Mesothelial cell of epicardium (in vitro differentiated cells): ENCODE measurements around the gene GRM1. TPM values are rescaled to one million over a fixed set of nuclear protein-coding genes. Genes with fewer than 3 reads are reported as not detected.

Experiments used
- DNase-seq, 2 experiments: peaks; one replicate each; pipeline ENCODE4 v3.0.0; 2021; ENCODE audit warnings: low spot score in 2 of 2; ENCODE audit not compliant: unreplicated experiment in 2 of 2
- H3K27ac Mint-ChIP-seq: 2 replicates; pipeline ENCODE4 v1.8.0; 2021; ENCODE audit warnings: mixed read lengths
- H3K27me3 Mint-ChIP-seq: 2 replicates; pipeline ENCODE4 v1.8.0; 2021; ENCODE audit warnings: low read depth, mixed read lengths
- H3K36me3 Mint-ChIP-seq: 2 replicates; pipeline ENCODE4 v1.8.0; 2021; ENCODE audit warnings: mixed read lengths
- H3K4me1 Mint-ChIP-seq: 2 replicates; pipeline ENCODE4 v1.8.0; 2021; ENCODE audit warnings: mixed read lengths
- H3K4me3 Mint-ChIP-seq: 2 replicates; pipeline ENCODE4 v1.8.0; 2021; ENCODE audit warnings: mild to moderate bottlenecking, moderate library complexity, mixed read lengths
- H3K9me3 Mint-ChIP-seq: 2 replicates; pipeline ENCODE4 v1.8.0; 2021; ENCODE audit warnings: mixed read lengths
- total RNA-seq: library from RNA; stranded (reverse); gene quantifications from 3 replicates; pipeline ENCODE4 v1.2.1, GENCODE V29; 2021
- TF ChIP-seq, protein P1 (sequence below): fragments of 200-600 bp; sonication (generic); IDR thresholded peaks from one replicate; pipeline ENCODE4 v1.5.0; 2021; ENCODE audit warnings: antibody characterized with exemption; ENCODE audit not compliant: unreplicated experiment

GRM1 gene
- total RNA-seq, 1 donor from 2014 or later = 0.16 TPM

DNA sequence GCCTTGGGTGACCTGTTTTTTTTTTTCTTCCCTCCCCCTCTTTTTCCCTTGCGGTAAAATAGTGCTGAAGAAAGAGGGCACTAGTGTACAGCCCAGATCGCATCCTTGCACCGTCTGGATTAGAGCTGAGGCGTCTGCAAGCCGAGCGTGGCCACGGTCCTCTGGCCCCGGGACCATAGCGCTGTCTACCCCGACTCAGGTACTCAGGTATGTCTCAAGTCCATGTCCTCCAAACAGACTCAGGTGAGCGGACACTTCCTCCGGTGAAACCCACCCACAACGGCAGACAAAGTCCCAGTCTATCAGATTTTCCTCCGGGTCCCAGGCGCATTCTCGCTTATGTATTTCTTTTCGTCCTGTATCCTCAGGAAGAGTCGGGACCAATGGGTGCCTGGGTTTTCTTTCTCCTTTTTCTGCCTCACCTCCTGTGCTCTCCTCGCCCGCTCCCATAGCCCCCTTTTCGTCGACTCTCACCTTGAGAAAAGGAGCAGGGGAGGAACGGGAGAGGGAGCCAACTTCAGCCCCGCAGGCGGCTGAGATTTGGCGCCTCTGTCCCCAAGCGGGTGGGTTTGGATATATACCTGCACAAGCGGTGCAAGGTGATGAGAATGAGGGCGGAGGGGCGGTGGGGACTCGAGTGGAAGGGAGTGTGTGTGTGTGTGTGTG lies 1.1 kb upstream of the GRM1 start:
- Mint-ChIP-seq H3K4me1 (peaks cover 2% of the 10 kb centered on the region), H3K27ac (no peak overlapping the region), H3K27me3 (peaks cover 87% of the 10 kb centered on the region), H3K9me3 (no peaks in the 10 kb centered on the region), H3K4me3 (no peak overlapping the region), H3K36me3 (no peaks in the 10 kb centered on the region)
- TF ChIP-seq, protein P1, sequence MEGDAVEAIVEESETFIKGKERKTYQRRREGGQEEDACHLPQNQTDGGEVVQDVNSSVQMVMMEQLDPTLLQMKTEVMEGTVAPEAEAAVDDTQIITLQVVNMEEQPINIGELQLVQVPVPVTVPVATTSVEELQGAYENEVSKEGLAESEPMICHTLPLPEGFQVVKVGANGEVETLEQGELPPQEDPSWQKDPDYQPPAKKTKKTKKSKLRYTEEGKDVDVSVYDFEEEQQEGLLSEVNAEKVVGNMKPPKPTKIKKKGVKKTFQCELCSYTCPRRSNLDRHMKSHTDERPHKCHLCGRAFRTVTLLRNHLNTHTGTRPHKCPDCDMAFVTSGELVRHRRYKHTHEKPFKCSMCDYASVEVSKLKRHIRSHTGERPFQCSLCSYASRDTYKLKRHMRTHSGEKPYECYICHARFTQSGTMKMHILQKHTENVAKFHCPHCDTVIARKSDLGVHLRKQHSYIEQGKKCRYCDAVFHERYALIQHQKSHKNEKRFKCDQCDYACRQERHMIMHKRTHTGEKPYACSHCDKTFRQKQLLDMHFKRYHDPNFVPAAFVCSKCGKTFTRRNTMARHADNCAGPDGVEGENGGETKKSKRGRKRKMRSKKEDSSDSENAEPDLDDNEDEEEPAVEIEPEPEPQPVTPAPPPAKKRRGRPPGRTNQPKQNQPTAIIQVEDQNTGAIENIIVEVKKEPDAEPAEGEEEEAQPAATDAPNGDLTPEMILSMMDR = no peak
- DNase-seq = no peak

DNA sequence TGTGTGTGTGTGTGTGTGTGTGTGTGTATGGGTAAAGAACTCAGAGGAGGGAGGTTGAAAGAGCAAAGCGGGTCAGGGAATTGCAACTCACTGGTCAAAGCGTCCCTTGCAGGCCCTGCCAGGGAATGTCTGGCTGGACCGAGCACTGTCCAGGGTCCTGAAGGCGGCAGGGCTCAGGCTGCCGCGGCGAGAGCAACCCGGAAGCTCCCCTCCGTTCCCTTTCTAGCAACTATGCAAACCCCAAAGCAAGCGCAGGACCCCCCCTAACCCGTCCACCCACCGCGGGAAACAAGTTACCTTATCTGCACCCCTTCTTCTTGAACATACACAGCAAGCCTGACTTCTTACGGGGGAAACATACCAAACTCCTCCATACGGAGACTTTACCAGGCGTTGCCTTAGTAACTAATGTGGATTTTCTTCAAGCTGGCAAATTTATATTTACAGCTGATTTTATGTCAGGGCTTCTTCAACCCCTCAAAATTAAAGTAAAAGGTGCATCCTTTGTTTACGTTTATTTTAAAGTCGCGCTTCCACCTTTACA lies 538 bp upstream of the GRM1 start:
- H3K4me3 Mint-ChIP-seq = no peak overlapping the region

DNA sequence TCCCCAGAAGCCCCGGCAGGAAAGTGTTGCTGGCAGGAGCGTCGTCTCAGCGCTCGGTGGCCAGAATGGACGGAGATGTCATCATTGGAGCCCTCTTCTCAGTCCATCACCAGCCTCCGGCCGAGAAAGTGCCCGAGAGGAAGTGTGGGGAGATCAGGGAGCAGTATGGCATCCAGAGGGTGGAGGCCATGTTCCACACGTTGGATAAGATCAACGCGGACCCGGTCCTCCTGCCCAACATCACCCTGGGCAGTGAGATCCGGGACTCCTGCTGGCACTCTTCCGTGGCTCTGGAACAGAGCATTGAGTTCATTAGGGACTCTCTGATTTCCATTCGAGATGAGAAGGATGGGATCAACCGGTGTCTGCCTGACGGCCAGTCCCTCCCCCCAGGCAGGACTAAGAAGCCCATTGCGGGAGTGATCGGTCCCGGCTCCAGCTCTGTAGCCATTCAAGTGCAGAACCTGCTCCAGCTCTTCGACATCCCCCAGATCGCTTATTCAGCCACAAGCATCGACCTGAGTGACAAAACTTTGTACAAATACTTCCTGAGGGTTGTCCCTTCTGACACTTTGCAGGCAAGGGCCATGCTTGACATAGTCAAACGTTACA lies 817 bp downstream of the GRM1 start:
- TF ChIP-seq, protein P1 = no peak
- no peaks in the 10 kb centered on the region for H3K36me3 Mint-ChIP-seq
- peaks cover 2% of the 10 kb centered on the region for H3K4me1 Mint-ChIP-seq
- no peak overlapping the region for H3K27ac Mint-ChIP-seq
- H3K4me3 Mint-ChIP-seq = no peak overlapping the region
- no peaks in the 10 kb centered on the region for H3K9me3 Mint-ChIP-seq
- DNase-seq = no peak
- H3K27me3 Mint-ChIP-seq = peaks cover 78% of the 10 kb centered on the region

More for the DNA sequence above, 538 bp upstream of the GRM1 start:
- peaks cover 2% of the 10 kb centered on the region for H3K4me1 Mint-ChIP-seq
- TF ChIP-seq, protein P1 = no peak
- peak; percentile 72 to 87 for DNase-seq
- H3K9me3 Mint-ChIP-seq = no peaks in the 10 kb centered on the region
- peaks cover 80% of the 10 kb centered on the region for H3K27me3 Mint-ChIP-seq
- no peak overlapping the region for H3K27ac Mint-ChIP-seq
- no peaks in the 10 kb centered on the region for H3K36me3 Mint-ChIP-seq

DNA sequence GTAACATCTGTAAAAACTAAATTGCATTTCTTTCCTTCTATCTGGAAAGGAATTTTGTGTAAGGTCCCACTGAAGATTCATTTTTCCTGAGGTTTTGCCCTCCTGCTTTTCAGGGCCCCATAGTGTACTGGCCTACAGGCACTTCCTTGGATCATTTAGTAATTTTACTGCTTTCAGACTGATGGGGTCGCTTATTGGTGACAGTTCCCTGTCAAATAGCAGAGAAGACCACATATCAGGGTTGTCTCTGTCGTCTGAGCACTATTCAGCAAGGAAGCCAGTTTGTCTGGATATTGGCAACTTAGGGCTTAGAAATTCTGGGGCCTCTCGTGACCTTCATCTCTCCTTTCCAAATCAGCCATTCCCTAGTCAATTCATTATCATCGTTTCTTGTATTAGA lies 3.5 kb downstream of the GRM1 start:
- no peaks in the 10 kb centered on the region for H3K36me3 Mint-ChIP-seq
- no peak for DNase-seq
- peaks cover 59% of the 10 kb centered on the region for H3K27me3 Mint-ChIP-seq
- no peak overlapping the region for H3K27ac Mint-ChIP-seq
- TF ChIP-seq, protein P1 = no peak
- peaks cover 2% of the 10 kb centered on the region for H3K4me1 Mint-ChIP-seq
- no peaks in the 10 kb centered on the region for H3K9me3 Mint-ChIP-seq
- no peak overlapping the region for H3K4me3 Mint-ChIP-seq

DNA sequence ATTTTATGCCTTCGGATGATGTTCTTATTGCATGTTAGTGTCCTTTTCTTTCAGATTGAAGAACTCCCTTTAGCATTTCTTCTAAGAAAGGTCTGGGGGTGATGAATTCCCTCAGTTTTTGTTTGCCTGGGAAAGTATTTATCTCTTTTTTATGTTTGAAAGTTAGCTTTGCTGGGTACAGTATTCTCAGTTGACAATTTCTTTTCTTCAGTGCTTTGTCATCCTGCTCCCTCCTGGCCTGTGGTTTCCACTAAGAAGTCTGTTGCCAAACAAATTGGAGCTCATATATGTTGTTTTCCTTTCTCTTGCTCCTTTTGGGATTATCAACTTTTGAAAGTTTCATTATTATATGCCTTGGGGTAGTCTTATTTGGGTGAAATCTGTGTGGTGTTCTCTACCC lies 11.5 kb downstream of the GRM1 start:
- Mint-ChIP-seq H3K4me1 (no peaks in the 10 kb centered on the region), H3K36me3 (no peaks in the 10 kb centered on the region), H3K27me3 (peaks cover 9% of the 10 kb centered on the region), H3K27ac (no peak overlapping the region), H3K4me3 (no peak overlapping the region), H3K9me3 (peaks cover 21% of the 10 kb centered on the region)
- TF ChIP-seq, protein P1 = no peak
- no peak for DNase-seq
